Prostate gland (tissue), 2 donors: Measurements from ENCODE around the gene GALNT6.

Source experiments
- POLR2A ChIP-seq: fragments of 450-650 bp; IDR thresholded peaks from one replicate; pipeline ENCODE4 v1.6.1; 2016; ENCODE audit warnings: antibody characterized with exemption, mild to moderate bottlenecking
- TF ChIP-seq, protein P1 (sequence below), 4 experiments: fragments of 200-600 bp in 2 of 4; fragments of 450-650 bp in 2 of 4; sonication (generic) in 2 of 4; IDR thresholded peaks; 1 replicate in 3 of 4; 2 replicates in 1 of 4; pipeline ENCODE4 v1.5.1; 2016 to 2019; ENCODE audit warnings: antibody characterized with exemption in 4 of 4, mild to moderate bottlenecking in 2 of 4, moderate library complexity in 2 of 4

DNA sequence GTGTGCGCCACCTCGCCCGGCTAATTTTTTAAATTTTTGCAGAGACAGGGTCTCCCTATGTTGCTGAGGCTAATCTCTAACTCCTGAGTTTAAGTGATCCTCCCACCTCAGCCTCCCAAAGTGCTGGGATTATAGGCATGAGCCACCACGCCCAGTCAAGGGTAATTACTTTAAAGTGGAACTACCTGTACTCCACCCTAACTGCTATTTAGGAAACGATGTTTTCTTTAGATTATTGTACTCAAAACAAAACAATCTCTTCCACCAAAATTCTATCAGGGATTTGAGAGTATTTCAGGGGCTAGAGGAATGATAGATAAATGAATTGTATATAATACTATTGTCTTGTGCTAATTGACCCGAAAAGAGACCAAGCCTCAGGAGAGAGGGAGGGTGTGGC is 57.7 kb downstream of the GALNT6 start:
- TF ChIP-seq, protein P1, sequence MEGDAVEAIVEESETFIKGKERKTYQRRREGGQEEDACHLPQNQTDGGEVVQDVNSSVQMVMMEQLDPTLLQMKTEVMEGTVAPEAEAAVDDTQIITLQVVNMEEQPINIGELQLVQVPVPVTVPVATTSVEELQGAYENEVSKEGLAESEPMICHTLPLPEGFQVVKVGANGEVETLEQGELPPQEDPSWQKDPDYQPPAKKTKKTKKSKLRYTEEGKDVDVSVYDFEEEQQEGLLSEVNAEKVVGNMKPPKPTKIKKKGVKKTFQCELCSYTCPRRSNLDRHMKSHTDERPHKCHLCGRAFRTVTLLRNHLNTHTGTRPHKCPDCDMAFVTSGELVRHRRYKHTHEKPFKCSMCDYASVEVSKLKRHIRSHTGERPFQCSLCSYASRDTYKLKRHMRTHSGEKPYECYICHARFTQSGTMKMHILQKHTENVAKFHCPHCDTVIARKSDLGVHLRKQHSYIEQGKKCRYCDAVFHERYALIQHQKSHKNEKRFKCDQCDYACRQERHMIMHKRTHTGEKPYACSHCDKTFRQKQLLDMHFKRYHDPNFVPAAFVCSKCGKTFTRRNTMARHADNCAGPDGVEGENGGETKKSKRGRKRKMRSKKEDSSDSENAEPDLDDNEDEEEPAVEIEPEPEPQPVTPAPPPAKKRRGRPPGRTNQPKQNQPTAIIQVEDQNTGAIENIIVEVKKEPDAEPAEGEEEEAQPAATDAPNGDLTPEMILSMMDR (IDR thresholded peaks at IDR 0.05), result no peak
- TF ChIP-seq POLR2A, result no peak
